GM21529 (cell line): ENCODE results near the gene GRK5.
A peak's percentile ranks its signal among the peaks of the same experiment; 100 is the strongest.

Source experiments
- ATAC-seq: cut with Tn5 transposase; IDR thresholded peaks from one replicate; pipeline ENCODE4 v1.9.1; 2021; ENCODE audit not compliant: unreplicated experiment

The GRK5 gene

GRCh38 chr10:119357412-119358151, 150.2 kb downstream of the GRK5 start:
- ATAC-seq, result no peak

GRCh38 chr10:119358152-119358512, 150.8 kb downstream of the GRK5 start:
- ATAC-seq, result no peak

- no peak for ATAC-seq
Observed at GRCh38 chr10:119358567-119358966, 151.2 kb downstream of the GRK5 start.

- ATAC-seq, result no peak
Observed at GRCh38 chr10:119359025-119359424, 151.7 kb downstream of the GRK5 start.

GRCh38 chr10:119360181-119360921, 153.0 kb downstream of the GRK5 start:
- ATAC-seq, result no peak

GRCh38 chr10:119361037-119361436, 153.7 kb downstream of the GRK5 start:
- ATAC-seq, result no peak

GRCh38 chr10:119362122-119362521, 154.8 kb downstream of the GRK5 start:
- no peak for ATAC-seq

- no peak for ATAC-seq
Observed at GRCh38 chr10:119364645-119365600, 157.6 kb downstream of the GRK5 start.

- ATAC-seq, result no peak
Observed at GRCh38 chr10:119365773-119366599, 158.6 kb downstream of the GRK5 start.

- ATAC-seq, result no peak
Observed at GRCh38 chr10:119367841-119368549, 160.6 kb downstream of the GRK5 start.

GRCh38 chr10:119368581-119368980, 161.2 kb downstream of the GRK5 start:
- no peak for ATAC-seq

- peak; percentile 73 for ATAC-seq
Observed at GRCh38 chr10:119368991-119369869, 161.9 kb downstream of the GRK5 start.

GRCh38 chr10:119370111-119370741, 162.9 kb downstream of the GRK5 start:
- no peak for ATAC-seq

GRCh38 chr10:119370972-119371703, 163.8 kb downstream of the GRK5 start:
- ATAC-seq, result no peak

GRCh38 chr10:119371704-119372663, 164.6 kb downstream of the GRK5 start:
- ATAC-seq, result peak; percentile 42

- no peak for ATAC-seq
Observed at GRCh38 chr10:119373294-119374102, 166.1 kb downstream of the GRK5 start.
